ENCODE data around the gene LOX.

DNA sequence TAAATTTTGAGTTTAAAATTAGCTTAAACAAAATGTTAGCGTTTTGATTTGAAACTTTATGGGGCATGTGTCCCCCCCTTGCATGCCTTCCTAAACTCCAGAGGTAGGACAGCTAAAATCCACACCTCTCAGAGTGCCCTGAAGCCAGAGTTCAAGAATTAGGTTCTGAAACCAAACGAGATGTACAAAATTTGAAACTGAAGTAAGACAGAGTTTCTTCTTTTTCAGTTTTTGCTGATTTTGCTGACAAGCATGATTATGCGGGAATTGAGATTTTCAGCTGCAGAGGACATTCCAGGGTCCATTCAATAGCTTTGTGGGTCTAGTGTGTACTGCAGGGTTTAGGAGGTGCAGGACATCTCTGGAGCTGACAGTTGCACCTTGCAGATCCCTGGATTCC is 17.1 kb upstream of the LOX start:
- TF ChIP-seq, protein P1, sequence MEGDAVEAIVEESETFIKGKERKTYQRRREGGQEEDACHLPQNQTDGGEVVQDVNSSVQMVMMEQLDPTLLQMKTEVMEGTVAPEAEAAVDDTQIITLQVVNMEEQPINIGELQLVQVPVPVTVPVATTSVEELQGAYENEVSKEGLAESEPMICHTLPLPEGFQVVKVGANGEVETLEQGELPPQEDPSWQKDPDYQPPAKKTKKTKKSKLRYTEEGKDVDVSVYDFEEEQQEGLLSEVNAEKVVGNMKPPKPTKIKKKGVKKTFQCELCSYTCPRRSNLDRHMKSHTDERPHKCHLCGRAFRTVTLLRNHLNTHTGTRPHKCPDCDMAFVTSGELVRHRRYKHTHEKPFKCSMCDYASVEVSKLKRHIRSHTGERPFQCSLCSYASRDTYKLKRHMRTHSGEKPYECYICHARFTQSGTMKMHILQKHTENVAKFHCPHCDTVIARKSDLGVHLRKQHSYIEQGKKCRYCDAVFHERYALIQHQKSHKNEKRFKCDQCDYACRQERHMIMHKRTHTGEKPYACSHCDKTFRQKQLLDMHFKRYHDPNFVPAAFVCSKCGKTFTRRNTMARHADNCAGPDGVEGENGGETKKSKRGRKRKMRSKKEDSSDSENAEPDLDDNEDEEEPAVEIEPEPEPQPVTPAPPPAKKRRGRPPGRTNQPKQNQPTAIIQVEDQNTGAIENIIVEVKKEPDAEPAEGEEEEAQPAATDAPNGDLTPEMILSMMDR (IDR thresholded peaks at IDR 0.05; ENCODE audit: insufficient read depth, low read length): no peak
- TF ChIP-seq POLR2AphosphoS5 (IDR thresholded peaks at IDR 0.05; ENCODE audit: low read depth) (no peak), GABPA (IDR thresholded peaks at IDR 0.05; ENCODE audit: low read depth) (no peak), SPI1 (IDR thresholded peaks at IDR 0.05; ENCODE audit: borderline replicate concordance, low read depth) (no peak)
- TF ChIP-seq, protein P2, sequence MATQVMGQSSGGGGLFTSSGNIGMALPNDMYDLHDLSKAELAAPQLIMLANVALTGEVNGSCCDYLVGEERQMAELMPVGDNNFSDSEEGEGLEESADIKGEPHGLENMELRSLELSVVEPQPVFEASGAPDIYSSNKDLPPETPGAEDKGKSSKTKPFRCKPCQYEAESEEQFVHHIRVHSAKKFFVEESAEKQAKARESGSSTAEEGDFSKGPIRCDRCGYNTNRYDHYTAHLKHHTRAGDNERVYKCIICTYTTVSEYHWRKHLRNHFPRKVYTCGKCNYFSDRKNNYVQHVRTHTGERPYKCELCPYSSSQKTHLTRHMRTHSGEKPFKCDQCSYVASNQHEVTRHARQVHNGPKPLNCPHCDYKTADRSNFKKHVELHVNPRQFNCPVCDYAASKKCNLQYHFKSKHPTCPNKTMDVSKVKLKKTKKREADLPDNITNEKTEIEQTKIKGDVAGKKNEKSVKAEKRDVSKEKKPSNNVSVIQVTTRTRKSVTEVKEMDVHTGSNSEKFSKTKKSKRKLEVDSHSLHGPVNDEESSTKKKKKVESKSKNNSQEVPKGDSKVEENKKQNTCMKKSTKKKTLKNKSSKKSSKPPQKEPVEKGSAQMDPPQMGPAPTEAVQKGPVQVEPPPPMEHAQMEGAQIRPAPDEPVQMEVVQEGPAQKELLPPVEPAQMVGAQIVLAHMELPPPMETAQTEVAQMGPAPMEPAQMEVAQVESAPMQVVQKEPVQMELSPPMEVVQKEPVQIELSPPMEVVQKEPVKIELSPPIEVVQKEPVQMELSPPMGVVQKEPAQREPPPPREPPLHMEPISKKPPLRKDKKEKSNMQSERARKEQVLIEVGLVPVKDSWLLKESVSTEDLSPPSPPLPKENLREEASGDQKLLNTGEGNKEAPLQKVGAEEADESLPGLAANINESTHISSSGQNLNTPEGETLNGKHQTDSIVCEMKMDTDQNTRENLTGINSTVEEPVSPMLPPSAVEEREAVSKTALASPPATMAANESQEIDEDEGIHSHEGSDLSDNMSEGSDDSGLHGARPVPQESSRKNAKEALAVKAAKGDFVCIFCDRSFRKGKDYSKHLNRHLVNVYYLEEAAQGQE (IDR thresholded peaks at IDR 0.05; ENCODE audit: insufficient replicate concordance, low read depth): no peak

All from HL-60 (cell line).